ENCODE results near the gene DPP6.

DNA sequence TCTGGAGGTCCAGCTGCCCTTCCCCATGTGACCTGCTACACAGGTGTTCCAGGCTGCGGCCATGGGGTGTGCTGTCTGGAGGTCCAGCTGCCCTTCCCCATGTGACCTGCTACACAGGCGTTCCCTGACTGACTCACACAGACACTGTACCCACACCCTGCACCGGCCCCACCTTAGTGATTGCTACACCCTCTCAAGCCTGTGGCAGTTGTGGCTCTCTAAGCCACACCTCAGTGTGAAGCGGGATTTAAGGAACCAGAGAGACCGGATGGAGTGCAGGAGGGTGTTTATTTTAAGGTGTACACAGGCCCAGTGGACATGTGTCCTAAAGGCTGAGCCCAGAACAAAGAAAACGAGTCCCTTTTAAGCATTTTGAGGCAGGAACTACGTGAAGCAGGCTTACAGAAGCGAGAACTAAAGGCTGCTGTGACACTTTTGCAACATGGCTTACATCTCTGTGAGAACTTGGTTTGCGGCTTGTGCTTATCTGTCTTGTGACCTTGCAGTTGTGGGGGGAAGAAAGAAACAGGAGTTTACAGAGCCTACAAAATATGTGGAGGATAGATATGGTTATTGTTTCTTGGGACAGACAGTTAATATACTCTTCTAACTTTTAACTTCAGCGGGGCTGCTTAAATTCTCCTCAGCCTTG, 624.4 kb downstream of the DPP6 start:
- TF ChIP-seq, protein P1, sequence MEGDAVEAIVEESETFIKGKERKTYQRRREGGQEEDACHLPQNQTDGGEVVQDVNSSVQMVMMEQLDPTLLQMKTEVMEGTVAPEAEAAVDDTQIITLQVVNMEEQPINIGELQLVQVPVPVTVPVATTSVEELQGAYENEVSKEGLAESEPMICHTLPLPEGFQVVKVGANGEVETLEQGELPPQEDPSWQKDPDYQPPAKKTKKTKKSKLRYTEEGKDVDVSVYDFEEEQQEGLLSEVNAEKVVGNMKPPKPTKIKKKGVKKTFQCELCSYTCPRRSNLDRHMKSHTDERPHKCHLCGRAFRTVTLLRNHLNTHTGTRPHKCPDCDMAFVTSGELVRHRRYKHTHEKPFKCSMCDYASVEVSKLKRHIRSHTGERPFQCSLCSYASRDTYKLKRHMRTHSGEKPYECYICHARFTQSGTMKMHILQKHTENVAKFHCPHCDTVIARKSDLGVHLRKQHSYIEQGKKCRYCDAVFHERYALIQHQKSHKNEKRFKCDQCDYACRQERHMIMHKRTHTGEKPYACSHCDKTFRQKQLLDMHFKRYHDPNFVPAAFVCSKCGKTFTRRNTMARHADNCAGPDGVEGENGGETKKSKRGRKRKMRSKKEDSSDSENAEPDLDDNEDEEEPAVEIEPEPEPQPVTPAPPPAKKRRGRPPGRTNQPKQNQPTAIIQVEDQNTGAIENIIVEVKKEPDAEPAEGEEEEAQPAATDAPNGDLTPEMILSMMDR (IDR thresholded peaks at IDR 0.05), result no peak
- TF ChIP-seq POLR2A (IDR thresholded peaks at IDR 0.05) (no peak), EP300 (IDR thresholded peaks at IDR 0.05) (no peak)

Data from tibial nerve (tissue), 4 donors.